ENCODE results near the gene PPFIA1. TPM values are rescaled to one million over a fixed set of nuclear protein-coding genes. Genes with fewer than 3 reads are reported as not detected.

Gene PPFIA1
- total and polyA plus RNA-seq, 10 of the 15 experiments (the other 5 are each of a cell fraction or from before 2014, with no cell fraction given) = 5.2 to 26.2 (median 15.8) TPM

DNA sequence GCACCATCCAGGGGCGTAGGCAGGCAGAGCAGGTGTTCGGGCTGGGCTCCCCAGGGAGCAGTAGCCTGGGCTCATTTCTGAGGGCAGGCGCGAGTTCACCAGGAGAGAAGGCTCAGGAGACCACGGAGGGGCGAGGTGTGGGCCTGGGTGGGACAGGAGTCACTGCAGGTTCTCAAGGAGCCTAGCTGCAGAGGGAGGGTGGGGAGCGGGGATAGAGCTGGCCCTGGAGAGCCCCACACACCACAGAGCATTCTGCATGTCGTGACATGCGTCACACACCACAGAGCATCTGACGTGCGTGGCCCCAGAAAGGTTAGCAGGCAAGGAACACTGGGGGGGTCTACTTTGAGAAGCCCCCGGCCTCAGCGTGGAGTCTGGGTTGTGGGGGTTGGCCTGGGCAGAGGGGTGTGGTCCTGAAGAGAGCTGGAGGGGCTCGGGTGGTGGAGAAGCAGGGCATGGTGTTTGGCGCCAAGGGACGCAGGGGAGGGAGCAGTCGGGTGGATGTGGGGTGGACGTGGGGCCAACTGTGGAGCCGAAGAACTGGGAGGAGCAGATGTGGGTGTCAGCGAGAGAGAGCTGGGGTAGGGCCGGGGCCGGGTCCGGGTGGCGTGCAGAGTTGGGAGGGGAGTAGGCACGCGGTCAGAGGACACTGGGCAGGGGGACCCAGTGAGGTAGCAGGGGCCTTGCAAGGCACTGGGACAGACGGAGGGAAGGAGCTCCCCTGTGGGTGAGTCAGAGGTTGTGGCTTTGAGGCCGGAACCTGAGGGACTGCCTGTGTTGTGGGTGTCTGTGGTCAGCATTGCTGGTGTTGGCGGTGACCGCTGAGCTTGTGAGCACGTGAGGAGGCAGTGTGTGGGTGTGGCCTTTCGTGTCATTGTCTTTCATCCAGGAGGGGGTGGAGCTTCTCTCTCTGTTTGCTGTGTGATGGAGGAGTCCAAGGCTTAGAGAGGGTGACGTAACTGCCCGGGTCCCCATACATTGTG, 153.3 kb downstream of the PPFIA1 start:
- FAIRE-seq (no peak), ATAC-seq (peak; percentile 91), DNase-seq (ENCODE audit: low read depth, low spot score) (peak; percentile 44)
- WGBS (ENCODE audit: insufficient coverage, insufficient replicate concordance, low lambda C conversion rate, missing lambda C conversion rate) = 69% methylated on average over 31 of the region's 34 CpGs
- H4K20me1 ChIP-seq (ENCODE audit: control insufficient read depth, insufficient read depth) = no peaks in the 10 kb centered on the region
- H3K4me1 ChIP-seq (ENCODE audit: control insufficient read depth, insufficient read depth, low read length) = peaks cover 22% of the 10 kb centered on the region
- ChIA-PET RAD21 (ENCODE audit: unreplicated experiment) (no interaction called here), SMC1A (ENCODE audit: uncharacterized antibody, unreplicated experiment) (no interaction called here), POLR2A (no interaction called here), CTCF (no interaction called here)
- no TSS peak for BruUV-seq (replicated peaks)
- intact Hi-C loops (cut with micrococcal nuclease; ENCODE audit: unreplicated experiment) = no loop called here
- H3K9me3 ChIP-seq (replicated peaks; ENCODE audit: control insufficient read depth, insufficient read depth, low read length) = no peaks in the 10 kb centered on the region; the same call in 2 of the 3 replicates
- peak overlapping the region; percentile 62 for H3K4me2 ChIP-seq (ENCODE audit: control insufficient read depth, insufficient read depth)
- H3K27ac ChIP-seq (ENCODE audit: control insufficient read depth, insufficient read depth) = no peak overlapping the region
- H3K4me3 ChIP-seq = no peak overlapping the region
- no peak overlapping the region for H2AFZ ChIP-seq (ENCODE audit: control insufficient read depth, low read depth, low read length)
- in situ Hi-C loops (cut with MboI) = no loop called here
- H3K27me3 ChIP-seq (replicated peaks in 1 of 2; ENCODE audit: control insufficient read depth in 2 of 2, insufficient read depth in 2 of 2, low read length in 1 of 2) = no peaks in the 10 kb centered on the region
- H3K9ac ChIP-seq (ENCODE audit: control insufficient read depth, insufficient read depth, low read length) = no peak overlapping the region
- no peaks in the 10 kb centered on the region; a peak in 1 of 4 replicates for H3K36me3 ChIP-seq (ENCODE audit: control insufficient read depth in 2 of 2, insufficient read depth in 2 of 2, low read length in 1 of 2)
- no peaks in the 10 kb centered on the region for H3K79me2 ChIP-seq (ENCODE audit: control insufficient read depth, insufficient read depth, low read length)
- TF ChIP-seq CREB1 (IDR thresholded peaks at IDR 0.05; ENCODE audit: low read depth) (peak; percentile 70), IKZF1 (conservative IDR thresholded peaks at IDR 0.05) (peak; percentile 44; the same call in 1 of the 2 replicates), BHLHE40 (IDR thresholded peaks at IDR 0.05; ENCODE audit: borderline replicate concordance in 1 of 2, low read depth in 2 of 2, low read length in 1 of 2) (peak; percentile 99), IKZF2 (IDR thresholded peaks at IDR 0.05) (peak; percentile 36 to 54; a peak in 1 of 4 replicates), CUX1 (IDR thresholded peaks at IDR 0.05; ENCODE audit: insufficient replicate concordance, low read depth, low read length) (no peak), NFYB (IDR thresholded peaks at IDR 0.05; ENCODE audit: insufficient read depth, low read depth, low read length) (no peak), CREM (IDR thresholded peaks at IDR 0.05; ENCODE audit: low read depth) (peak; percentile 71), CBFB (IDR thresholded peaks at IDR 0.05; ENCODE audit: low read depth) (peak; percentile 98), IRF4 (IDR thresholded peaks at IDR 0.05; ENCODE audit: low read depth, low read length) (0 out of 2 replicates have a peak, but pooled peaks have one; percentile 18), ZBED1 (IDR thresholded peaks at IDR 0.05; ENCODE audit: borderline replicate concordance) (peak; percentile 71; the same call in 1 of the 2 replicates), SPI1 (IDR thresholded peaks at IDR 0.05; ENCODE audit: borderline replicate concordance, insufficient read depth, low read depth, low read length) (no peak), ZZZ3 (IDR thresholded peaks at IDR 0.05; ENCODE audit: control insufficient read depth, insufficient read length, low read depth) (no peak), KDM1A (IDR thresholded peaks at IDR 0.05; ENCODE audit: borderline replicate concordance) (no peak), TBL1XR1 (IDR thresholded peaks at IDR 0.05; ENCODE audit: low read depth, low read length) (peak; percentile 84; the same call in 1 of the 2 replicates), JUND (IDR thresholded peaks at IDR 0.05; ENCODE audit: low read depth, low read length) (peak; percentile 32; the same call in 1 of the 2 replicates), TCF12 (IDR thresholded peaks at IDR 0.05; ENCODE audit: low read depth, low read length) (0 out of 2 replicates have a peak, but pooled peaks have one; percentile 26)
- TF ChIP-seq, protein P1, sequence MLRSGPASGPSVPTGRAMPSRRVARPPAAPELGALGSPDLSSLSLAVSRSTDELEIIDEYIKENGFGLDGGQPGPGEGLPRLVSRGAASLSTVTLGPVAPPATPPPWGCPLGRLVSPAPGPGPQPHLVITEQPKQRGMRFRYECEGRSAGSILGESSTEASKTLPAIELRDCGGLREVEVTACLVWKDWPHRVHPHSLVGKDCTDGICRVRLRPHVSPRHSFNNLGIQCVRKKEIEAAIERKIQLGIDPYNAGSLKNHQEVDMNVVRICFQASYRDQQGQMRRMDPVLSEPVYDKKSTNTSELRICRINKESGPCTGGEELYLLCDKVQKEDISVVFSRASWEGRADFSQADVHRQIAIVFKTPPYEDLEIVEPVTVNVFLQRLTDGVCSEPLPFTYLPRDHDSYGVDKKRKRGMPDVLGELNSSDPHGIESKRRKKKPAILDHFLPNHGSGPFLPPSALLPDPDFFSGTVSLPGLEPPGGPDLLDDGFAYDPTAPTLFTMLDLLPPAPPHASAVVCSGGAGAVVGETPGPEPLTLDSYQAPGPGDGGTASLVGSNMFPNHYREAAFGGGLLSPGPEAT (IDR thresholded peaks at IDR 0.05; ENCODE audit: low read depth) = no peak

All from GM12878 (cell line).